ENCODE measurements around the gene MCUR1.
"Not testable (repeated sequence)": the region's sequence is repeated elsewhere in the genome, so short reads cannot be mapped to it uniquely, and the experiment has no call there.

The MCUR1 gene

DNA sequence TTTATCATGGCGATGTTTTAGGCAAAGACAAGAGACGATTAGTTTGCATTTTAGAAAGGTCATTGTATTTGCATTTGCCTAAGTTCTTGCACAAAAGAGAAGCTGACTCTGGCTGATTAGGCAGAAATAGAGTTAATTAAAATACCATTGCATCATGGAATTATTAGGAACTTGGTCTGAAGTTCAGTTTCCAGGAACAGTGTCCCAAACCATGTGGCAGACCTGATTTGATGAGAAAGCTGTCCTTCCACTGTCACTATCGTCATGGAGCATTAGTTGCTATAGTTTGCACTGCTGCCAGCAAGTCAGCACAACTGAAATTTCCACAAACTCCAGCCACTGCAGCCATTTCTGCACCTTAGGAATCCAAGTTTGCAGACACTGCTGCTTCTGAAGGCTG, 24.3 kb upstream of the MCUR1 start:
- POLR2A ChIA-PET, result no interaction called here
- no peak for DNase-seq (ENCODE audit: extremely low spot score)
- CTCF ChIA-PET, result no interaction called here
- TF ChIP-seq, protein P1, sequence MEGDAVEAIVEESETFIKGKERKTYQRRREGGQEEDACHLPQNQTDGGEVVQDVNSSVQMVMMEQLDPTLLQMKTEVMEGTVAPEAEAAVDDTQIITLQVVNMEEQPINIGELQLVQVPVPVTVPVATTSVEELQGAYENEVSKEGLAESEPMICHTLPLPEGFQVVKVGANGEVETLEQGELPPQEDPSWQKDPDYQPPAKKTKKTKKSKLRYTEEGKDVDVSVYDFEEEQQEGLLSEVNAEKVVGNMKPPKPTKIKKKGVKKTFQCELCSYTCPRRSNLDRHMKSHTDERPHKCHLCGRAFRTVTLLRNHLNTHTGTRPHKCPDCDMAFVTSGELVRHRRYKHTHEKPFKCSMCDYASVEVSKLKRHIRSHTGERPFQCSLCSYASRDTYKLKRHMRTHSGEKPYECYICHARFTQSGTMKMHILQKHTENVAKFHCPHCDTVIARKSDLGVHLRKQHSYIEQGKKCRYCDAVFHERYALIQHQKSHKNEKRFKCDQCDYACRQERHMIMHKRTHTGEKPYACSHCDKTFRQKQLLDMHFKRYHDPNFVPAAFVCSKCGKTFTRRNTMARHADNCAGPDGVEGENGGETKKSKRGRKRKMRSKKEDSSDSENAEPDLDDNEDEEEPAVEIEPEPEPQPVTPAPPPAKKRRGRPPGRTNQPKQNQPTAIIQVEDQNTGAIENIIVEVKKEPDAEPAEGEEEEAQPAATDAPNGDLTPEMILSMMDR (IDR thresholded peaks at IDR 0.05; ENCODE audit: control extremely low read depth, extremely low read depth, low read depth, missing control alignments), result no peak

DNA sequence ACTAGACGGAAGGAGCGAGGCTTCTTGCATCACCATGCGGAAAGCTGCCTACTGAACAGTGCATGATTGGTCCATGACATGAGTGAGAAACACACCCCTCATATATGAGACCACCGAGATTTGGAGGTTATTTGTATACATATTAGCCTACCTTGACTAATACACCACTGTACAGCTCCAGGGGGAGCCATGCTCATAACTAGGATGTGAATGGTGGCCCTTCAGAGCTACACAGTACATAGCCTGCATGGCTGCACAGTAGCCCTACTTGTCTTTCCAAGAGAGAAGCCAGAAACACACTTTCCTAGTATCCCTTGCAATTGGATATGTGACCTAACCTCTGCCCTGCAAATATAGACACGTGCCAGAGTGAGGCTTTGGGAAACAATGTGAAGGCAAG, 21.8 kb upstream of the MCUR1 start:
- ChIA-PET POLR2A (no interaction called here), CTCF (no interaction called here)
- DNase-seq (ENCODE audit: extremely low spot score), result no peak
- TF ChIP-seq, protein P1 (IDR thresholded peaks at IDR 0.05; ENCODE audit: control extremely low read depth, extremely low read depth, low read depth, missing control alignments), result no peak

GRCh38 chr6:13834790-13835189, 20.4 kb upstream of the MCUR1 start:
- ChIA-PET CTCF (no interaction called here), POLR2A (no interaction called here)

DNA sequence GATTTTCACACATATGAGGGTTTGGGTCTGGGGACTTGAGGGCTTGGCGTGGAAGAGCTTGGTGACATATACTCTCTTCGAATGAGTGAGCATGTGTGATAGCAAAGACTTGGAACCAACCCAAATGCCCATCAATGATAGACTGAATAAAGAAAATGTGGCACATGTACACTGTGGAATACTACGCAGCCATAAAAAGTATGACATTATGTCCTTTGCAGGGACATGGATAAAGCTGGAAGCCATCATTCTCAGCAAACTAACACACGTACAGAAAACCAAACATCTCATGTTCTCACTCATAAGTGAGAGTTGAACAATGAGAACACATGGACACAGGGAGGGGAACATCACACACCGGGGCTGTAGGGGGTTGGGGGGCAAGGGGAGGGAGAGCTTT, 19.7 kb upstream of the MCUR1 start:
- POLR2A ChIA-PET; DNase-seq (ENCODE audit: extremely low spot score): not testable (repeated sequence)
- CTCF ChIA-PET, result interaction anchor here (2.1 kb wide), 1 partner anchor 39 kb away, joined by 5 read pairs; no protein-coding TSS in a partner anchor

More at GRCh38 chr6:13834790-13835189, 20.4 kb upstream of the MCUR1 start:
- no peak for DNase-seq (ENCODE audit: extremely low spot score)
- TF ChIP-seq, protein P1 (IDR thresholded peaks at IDR 0.05; ENCODE audit: control extremely low read depth, extremely low read depth, low read depth, missing control alignments), result no peak

DNA sequence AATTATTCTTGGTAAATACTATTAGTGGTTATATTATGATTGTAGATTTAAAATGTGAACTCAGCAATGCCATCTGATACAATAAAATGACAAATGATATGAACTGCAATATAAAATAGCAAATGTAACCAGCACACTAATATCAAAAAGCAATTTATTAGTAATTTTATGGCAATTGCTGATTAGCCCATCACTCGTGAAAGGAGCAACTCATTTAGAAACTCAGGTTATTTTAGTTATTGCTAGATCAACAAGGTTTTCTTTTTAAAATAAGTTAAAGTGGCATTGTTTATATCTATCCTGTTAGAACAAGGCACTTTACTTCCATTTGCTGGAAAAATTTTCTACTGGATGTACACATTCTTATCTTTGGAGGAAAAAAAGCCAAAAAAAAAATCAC, 18.4 kb upstream of the MCUR1 start:
- DNase-seq (ENCODE audit: extremely low spot score), result no peak
- ChIA-PET POLR2A (interaction anchor here (0.6 kb wide), 1 partner anchor 245 kb away, joined by 4 read pairs; no protein-coding TSS in a partner anchor), CTCF (interaction anchor here (1.3 to 2.1 kb wide), 2 partner anchors 38 to 76 kb away, joined by 5 to 6 read pairs; no protein-coding TSS in a partner anchor)
- TF ChIP-seq, protein P1 (IDR thresholded peaks at IDR 0.05; ENCODE audit: control extremely low read depth, extremely low read depth, low read depth, missing control alignments), result no peak

DNA sequence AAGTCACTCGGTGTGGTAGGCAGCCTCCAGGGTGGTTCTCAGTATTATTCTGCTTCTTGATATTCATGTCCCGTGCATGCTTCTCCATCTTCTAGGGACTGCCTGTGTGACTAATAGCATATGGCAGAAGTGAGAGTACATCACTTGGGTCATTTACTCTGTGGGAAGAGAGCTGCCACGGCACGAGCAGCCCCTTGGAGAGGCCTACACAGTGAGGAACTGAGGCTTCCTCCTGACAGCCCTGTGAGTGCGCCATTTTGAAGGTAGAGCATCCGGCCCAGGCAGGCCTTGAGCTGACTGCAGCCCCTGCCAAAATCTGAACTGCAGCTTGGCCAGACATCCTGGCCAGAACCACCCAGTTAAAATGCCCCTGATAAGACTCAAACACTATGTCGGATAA, 17.3 kb upstream of the MCUR1 start:
- DNase-seq (ENCODE audit: extremely low spot score), result peak; percentile 45
- ChIA-PET CTCF (interaction anchor here (0.9 to 2.4 kb wide), 4 partner anchors 11 to 77 kb away, joined by 3 to 7 read pairs (median 6); no protein-coding TSS in a partner anchor), POLR2A (no interaction called here)
- TF ChIP-seq, protein P1 (IDR thresholded peaks at IDR 0.05; ENCODE audit: control extremely low read depth, extremely low read depth, low read depth, missing control alignments), result no peak

- DNase-seq (ENCODE audit: extremely low spot score), result no peak
- ChIA-PET POLR2A (no interaction called here), CTCF (interaction anchor here (1.0 to 2.4 kb wide), 2 partner anchors 20 to 36 kb away, joined by 3 to 7 read pairs; no protein-coding TSS in a partner anchor)
- TF ChIP-seq, protein P1 (IDR thresholded peaks at IDR 0.05; ENCODE audit: control extremely low read depth, extremely low read depth, low read depth, missing control alignments), result no peak
These were observed 16.4 kb upstream of the MCUR1 start for GRCh38 chr6:13830803-13831202.

DNA sequence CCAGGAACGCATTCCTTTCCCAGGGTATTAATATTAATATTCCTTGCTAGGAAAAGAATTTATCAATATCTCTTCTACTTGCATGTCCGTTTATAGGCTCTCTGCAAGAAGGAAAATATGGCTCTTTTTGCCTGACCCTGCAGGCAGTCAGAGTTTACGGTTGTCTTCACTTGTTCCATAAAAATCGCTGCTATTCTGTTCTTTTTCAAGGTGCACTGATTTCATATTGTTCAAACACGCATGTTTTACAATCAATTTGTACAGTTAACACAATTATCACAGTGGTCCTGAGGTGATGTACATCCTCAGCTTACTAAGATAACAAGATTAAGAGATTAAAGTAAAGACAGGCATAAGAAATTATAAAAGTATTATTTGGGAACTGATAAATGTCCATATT, 15.1 kb upstream of the MCUR1 start:
- DNase-seq (ENCODE audit: extremely low spot score); POLR2A ChIA-PET: not testable (repeated sequence)
- CTCF ChIA-PET, result interaction anchor here (2.4 kb wide), 1 partner anchor 18 kb away, joined by 7 read pairs; no protein-coding TSS in a partner anchor

- POLR2A ChIA-PET; DNase-seq (ENCODE audit: extremely low spot score): not testable (repeated sequence)
- CTCF ChIA-PET, result interaction anchor here (1.4 to 1.5 kb wide), 2 partner anchors 10 to 312 kb away, joined by 3 to 6 read pairs; no protein-coding TSS in a partner anchor
These were observed 14.4 kb upstream of the MCUR1 start for GRCh38 chr6:13828656-13829301.
